Measurements from ENCODE around the gene RANBP2. TPM values are rescaled to one million over a fixed set of nuclear protein-coding genes. Genes with fewer than 3 reads are reported as not detected.

RANBP2 gene
- total and polyA plus RNA-seq, 10 of the 15 experiments (the other 5 are each of a cell fraction or from before 2014, with no cell fraction given): 9.0 to 81.7 (median 28.3) TPM

DNA sequence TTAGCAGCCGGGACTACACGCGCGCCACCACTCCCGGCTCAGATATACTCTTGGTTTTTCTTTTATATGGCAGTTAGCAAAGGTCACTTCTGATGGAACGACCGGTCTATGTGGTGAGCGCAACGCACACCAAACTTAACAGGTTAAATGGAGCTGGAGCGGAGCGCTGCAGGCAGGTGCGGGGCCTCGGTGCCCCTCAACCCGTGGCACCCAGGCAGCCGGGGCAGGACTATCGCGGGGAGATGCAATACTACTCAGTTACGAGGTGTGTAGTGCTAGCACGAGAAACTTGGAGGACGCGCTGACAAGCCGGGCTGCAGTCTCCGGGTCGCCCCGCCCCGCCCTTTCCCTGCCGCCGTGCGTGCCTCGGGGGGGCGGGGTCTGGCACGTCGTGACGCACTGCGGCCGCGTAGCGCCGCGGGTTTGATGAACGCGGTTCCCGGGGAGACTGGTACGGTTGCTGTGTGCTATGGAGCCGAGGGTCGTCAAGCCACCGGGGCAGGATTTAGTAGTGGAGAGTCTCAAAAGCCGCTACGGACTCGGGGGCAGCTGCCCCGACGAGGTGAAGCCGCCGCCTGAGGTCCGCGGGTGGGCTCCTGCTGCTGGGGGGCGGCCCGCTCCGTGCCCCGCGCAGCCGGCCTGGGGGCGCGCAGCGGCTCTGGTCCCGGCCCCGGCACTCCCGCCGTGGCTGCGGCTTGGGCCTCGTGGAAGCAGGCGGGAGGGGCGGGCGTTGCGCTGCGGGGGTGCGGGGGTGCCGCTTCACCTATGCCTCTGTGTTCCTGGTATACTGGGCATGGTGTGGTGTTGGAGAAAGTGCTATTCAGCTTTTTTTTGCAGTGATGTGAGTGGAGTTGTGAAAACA lies 67.3 kb downstream of the RANBP2 start, which contains the start of gene CCDC138:
TSS of gene CCDC138 (plus strand) at position 418 of the 862 bp plus-strand sequence. CDS start at position 470, 52 bp downstream.
- POLR2A ChIA-PET: interaction anchor here (0.6 to 1.6 kb wide), 2 partner anchors 10 to 721 kb away, joined by 4 to 7 read pairs; no protein-coding TSS in a partner anchor
- peak; percentile 66 for FAIRE-seq
- peak; percentile 55 for TF ChIP-seq KLF5 (IDR thresholded peaks at IDR 0.05; ENCODE audit: partially characterized antibody)
- 0 out of 2 replicates have a peak, but pooled peaks have one; percentile 29 for TF ChIP-seq RFX5 (IDR thresholded peaks at IDR 0.05; ENCODE audit: low read depth, low read length)
- TF ChIP-seq SMAD1 (IDR thresholded peaks at IDR 0.05; ENCODE audit: low read depth, partially characterized antibody): no peak
- peak; percentile 64 for TF ChIP-seq MXI1 (IDR thresholded peaks at IDR 0.05; ENCODE audit: low read depth, low read length)
- TF ChIP-seq, protein P1, sequence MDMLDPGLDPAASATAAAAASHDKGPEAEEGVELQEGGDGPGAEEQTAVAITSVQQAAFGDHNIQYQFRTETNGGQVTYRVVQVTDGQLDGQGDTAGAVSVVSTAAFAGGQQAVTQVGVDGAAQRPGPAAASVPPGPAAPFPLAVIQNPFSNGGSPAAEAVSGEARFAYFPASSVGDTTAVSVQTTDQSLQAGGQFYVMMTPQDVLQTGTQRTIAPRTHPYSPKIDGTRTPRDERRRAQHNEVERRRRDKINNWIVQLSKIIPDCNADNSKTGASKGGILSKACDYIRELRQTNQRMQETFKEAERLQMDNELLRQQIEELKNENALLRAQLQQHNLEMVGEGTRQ (IDR thresholded peaks at IDR 0.05; ENCODE audit: borderline replicate concordance, low read depth, low read length): no peak
- TF ChIP-seq ZBED1 (IDR thresholded peaks at IDR 0.05; ENCODE audit: borderline replicate concordance): peak; percentile 88
- no peak for TF ChIP-seq CBX3 (IDR thresholded peaks at IDR 0.05; ENCODE audit: borderline replicate concordance, low read depth)
- TF ChIP-seq, protein P2, sequence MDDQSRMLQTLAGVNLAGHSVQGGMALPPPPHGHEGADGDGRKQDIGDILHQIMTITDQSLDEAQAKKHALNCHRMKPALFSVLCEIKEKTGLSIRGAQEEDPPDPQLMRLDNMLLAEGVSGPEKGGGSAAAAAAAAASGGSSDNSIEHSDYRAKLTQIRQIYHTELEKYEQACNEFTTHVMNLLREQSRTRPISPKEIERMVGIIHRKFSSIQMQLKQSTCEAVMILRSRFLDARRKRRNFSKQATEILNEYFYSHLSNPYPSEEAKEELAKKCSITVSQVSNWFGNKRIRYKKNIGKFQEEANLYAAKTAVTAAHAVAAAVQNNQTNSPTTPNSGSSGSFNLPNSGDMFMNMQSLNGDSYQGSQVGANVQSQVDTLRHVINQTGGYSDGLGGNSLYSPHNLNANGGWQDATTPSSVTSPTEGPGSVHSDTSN (IDR thresholded peaks at IDR 0.05; ENCODE audit: insufficient replicate concordance, low read depth, low read length): no peak
- TF ChIP-seq MYC (IDR thresholded peaks at IDR 0.05; ENCODE audit: insufficient read depth, insufficient read length, insufficient replicate concordance, low read length, severe bottlenecking): no peak
- TF ChIP-seq BCL11A (IDR thresholded peaks at IDR 0.05; ENCODE audit: low read depth, low read length): no peak
- TF ChIP-seq, protein P3, sequence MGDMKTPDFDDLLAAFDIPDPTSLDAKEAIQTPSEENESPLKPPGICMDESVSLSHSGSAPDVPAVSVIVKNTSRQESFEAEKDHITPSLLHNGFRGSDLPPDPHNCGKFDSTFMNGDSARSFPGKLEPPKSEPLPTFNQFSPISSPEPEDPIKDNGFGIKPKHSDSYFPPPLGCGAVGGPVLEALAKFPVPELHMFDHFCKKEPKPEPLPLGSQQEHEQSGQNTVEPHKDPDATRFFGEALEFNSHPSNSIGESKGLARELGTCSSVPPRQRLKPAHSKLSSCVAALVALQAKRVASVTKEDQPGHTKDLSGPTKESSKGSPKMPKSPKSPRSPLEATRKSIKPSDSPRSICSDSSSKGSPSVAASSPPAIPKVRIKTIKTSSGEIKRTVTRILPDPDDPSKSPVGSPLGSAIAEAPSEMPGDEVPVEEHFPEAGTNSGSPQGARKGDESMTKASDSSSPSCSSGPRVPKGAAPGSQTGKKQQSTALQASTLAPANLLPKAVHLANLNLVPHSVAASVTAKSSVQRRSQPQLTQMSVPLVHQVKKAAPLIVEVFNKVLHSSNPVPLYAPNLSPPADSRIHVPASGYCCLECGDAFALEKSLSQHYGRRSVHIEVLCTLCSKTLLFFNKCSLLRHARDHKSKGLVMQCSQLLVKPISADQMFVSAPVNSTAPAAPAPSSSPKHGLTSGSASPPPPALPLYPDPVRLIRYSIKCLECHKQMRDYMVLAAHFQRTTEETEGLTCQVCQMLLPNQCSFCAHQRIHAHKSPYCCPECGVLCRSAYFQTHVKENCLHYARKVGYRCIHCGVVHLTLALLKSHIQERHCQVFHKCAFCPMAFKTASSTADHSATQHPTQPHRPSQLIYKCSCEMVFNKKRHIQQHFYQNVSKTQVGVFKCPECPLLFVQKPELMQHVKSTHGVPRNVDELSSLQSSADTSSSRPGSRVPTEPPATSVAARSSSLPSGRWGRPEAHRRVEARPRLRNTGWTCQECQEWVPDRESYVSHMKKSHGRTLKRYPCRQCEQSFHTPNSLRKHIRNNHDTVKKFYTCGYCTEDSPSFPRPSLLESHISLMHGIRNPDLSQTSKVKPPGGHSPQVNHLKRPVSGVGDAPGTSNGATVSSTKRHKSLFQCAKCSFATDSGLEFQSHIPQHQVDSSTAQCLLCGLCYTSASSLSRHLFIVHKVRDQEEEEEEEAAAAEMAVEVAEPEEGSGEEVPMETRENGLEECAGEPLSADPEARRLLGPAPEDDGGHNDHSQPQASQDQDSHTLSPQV (IDR thresholded peaks at IDR 0.05): peak; percentile 21; the same call in 1 of the 2 replicates
- TF ChIP-seq, protein P4, sequence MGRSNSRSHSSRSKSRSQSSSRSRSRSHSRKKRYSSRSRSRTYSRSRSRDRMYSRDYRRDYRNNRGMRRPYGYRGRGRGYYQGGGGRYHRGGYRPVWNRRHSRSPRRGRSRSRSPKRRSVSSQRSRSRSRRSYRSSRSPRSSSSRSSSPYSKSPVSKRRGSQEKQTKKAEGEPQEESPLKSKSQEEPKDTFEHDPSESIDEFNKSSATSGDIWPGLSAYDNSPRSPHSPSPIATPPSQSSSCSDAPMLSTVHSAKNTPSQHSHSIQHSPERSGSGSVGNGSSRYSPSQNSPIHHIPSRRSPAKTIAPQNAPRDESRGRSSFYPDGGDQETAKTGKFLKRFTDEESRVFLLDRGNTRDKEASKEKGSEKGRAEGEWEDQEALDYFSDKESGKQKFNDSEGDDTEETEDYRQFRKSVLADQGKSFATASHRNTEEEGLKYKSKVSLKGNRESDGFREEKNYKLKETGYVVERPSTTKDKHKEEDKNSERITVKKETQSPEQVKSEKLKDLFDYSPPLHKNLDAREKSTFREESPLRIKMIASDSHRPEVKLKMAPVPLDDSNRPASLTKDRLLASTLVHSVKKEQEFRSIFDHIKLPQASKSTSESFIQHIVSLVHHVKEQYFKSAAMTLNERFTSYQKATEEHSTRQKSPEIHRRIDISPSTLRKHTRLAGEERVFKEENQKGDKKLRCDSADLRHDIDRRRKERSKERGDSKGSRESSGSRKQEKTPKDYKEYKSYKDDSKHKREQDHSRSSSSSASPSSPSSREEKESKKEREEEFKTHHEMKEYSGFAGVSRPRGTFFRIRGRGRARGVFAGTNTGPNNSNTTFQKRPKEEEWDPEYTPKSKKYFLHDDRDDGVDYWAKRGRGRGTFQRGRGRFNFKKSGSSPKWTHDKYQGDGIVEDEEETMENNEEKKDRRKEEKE (IDR thresholded peaks at IDR 0.05): peak; percentile 51; the same call in 1 of the 2 replicates

More for the DNA sequence above, 67.3 kb downstream of the RANBP2 start, which contains the start of gene CCDC138:
- in situ Hi-C loops (cut with MboI) (no loop called here), intact Hi-C loops (cut with micrococcal nuclease; ENCODE audit: unreplicated experiment) (no loop called here)
- ChIA-PET RAD21 (ENCODE audit: unreplicated experiment) (interaction anchor here (1.8 kb wide), 1 partner anchor 10 kb away, joined by 11 read pairs; no protein-coding TSS in a partner anchor), SMC1A (ENCODE audit: uncharacterized antibody, unreplicated experiment) (interaction anchor here (0.6 to 1.6 kb wide), 6 partner anchors 10 to 1178 kb away, joined by 3 to 6 read pairs (median 4); no protein-coding TSS in a partner anchor), CTCF (interaction anchor here (0.5 to 1.5 kb wide), 3 partner anchors 9 to 144 kb away, joined by 3 to 6 read pairs (median 4); no protein-coding TSS in a partner anchor)
- H3K27ac ChIP-seq (ENCODE audit: control insufficient read depth, insufficient read depth): peak within 1 kb of the TSS; percentile 75
- peak within 1 kb of the TSS; percentile 92 for H2AFZ ChIP-seq (ENCODE audit: control insufficient read depth, low read depth, low read length)
- peak within 1 kb of the TSS; percentile 80 for H3K9ac ChIP-seq (ENCODE audit: control insufficient read depth, insufficient read depth, low read length)
- H3K9me3 ChIP-seq (replicated peaks; ENCODE audit: control insufficient read depth, insufficient read depth, low read length): no peaks in the 10 kb centered on the region
- 1% methylated on average over 64 of the region's 78 CpGs for WGBS (ENCODE audit: insufficient coverage, insufficient replicate concordance, low lambda C conversion rate, missing lambda C conversion rate)
- H4K20me1 ChIP-seq (ENCODE audit: control insufficient read depth, insufficient read depth): no peaks in the 10 kb centered on the region
- BruUV-seq (replicated peaks): no TSS peak
- ATAC-seq (peak; percentile 97), DNase-seq (ENCODE audit: low read depth, low spot score) (peak; percentile 35)
- peak within 1 kb of the TSS; percentile 92 for H3K4me3 ChIP-seq
- no peaks in the 10 kb centered on the region for H3K27me3 ChIP-seq (replicated peaks in 1 of 2; ENCODE audit: control insufficient read depth in 2 of 2, insufficient read depth in 2 of 2, low read length in 1 of 2)
- H3K4me1 ChIP-seq (ENCODE audit: control insufficient read depth, insufficient read depth, low read length): no peaks in the 10 kb centered on the region
- peaks cover 15% of the 10 kb centered on the region for H3K79me2 ChIP-seq (ENCODE audit: control insufficient read depth, insufficient read depth, low read length)
- H3K4me2 ChIP-seq (ENCODE audit: control insufficient read depth, insufficient read depth): peak within 1 kb of the TSS; percentile 79
- peaks cover 2 to 12% of the 10 kb centered on the region in 2 experiments; a peak in 3 of 4 replicates for H3K36me3 ChIP-seq (ENCODE audit: control insufficient read depth in 2 of 2, insufficient read depth in 2 of 2, low read length in 1 of 2)

Data from GM12878 (cell line).